ENCODE results near the gene CHD9NB. TPM values are rescaled to one million over a fixed set of nuclear protein-coding genes. Genes with fewer than 3 reads are reported as not detected.

CHD9NB gene
- polyA plus RNA-seq, 2 of the 4 experiments (the other 2 are of a cell fraction) = 2.0 to 2.8 TPM

DNA sequence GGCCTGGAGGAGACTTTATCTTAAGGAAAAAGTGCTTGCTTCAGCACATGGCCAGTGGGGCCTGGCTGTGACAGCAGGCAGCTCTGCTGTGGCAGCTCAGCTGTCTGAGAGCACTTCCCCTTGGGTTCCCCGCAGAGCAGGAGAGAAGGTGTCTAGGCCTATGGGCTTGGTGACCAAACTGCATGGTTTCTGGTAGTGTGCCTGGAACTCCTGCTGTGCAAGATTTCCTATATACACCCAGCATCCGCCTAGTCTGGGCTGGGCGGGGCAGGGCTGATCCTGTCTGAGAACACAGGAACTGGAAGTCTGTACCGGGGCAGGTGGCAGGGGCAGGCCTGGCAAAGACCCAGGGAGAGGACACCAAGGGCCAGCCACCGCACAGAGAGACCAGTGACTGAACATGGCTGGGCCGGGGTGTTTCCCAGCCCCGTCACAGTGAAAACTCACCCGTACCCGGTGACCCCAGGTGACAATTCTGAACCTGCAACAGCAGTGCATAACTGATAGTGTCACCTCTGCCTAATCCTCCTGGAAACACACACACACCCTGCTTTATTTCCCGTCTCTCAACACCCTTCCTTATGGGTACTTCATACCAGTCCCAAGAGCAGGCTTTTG is 41.4 kb upstream of the CHD9NB start:
- no peaks in the 10 kb centered on the region for H3K9me3 ChIP-seq
- peak overlapping the region; percentile 76 to 86 for H3K27ac ChIP-seq
- 14% methylated on average over 7 of the region's 10 CpGs for WGBS (ENCODE audit: missing lambda C conversion rate)
- peaks cover 68% of the 10 kb centered on the region for H3K4me1 ChIP-seq
- POLR2A ChIA-PET = interaction anchor here (1.1 to 1.4 kb wide), 2 partner anchors 13 to 14 kb away, joined by 4 to 5 read pairs; no protein-coding TSS in a partner anchor
- CTCF ChIA-PET = interaction anchor here (0.6 to 1.8 kb wide), 5 partner anchors 13 to 38 kb away, joined by 3 to 5 read pairs (median 4); no protein-coding TSS in a partner anchor
- TF ChIP-seq, protein P1, sequence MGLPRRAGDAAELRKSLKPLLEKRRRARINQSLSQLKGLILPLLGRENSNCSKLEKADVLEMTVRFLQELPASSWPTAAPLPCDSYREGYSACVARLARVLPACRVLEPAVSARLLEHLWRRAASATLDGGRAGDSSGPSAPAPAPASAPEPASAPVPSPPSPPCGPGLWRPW (IDR thresholded peaks at IDR 0.05) = no peak
- no peak for TF ChIP-seq TP53 (CRISPR knock-in tag; IDR thresholded peaks at IDR 0.05)
- TF ChIP-seq MYC (IDR thresholded peaks at IDR 0.05; ENCODE audit: borderline replicate concordance, low read length) = no peak
- no peak for TF ChIP-seq NPAS2 (CRISPR knock-in tag; IDR thresholded peaks at IDR 0.05; ENCODE audit: borderline replicate concordance)
- no peak for TF ChIP-seq CHD2 (IDR thresholded peaks at IDR 0.05; ENCODE audit: low read length, partially characterized antibody)
- no peak for TF ChIP-seq HOXB5 (CRISPR knock-in tag; IDR thresholded peaks at IDR 0.05)
- TF ChIP-seq, protein P2, sequence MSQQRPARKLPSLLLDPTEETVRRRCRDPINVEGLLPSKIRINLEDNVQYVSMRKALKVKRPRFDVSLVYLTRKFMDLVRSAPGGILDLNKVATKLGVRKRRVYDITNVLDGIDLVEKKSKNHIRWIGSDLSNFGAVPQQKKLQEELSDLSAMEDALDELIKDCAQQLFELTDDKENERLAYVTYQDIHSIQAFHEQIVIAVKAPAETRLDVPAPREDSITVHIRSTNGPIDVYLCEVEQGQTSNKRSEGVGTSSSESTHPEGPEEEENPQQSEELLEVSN (IDR thresholded peaks at IDR 0.05; ENCODE audit: borderline replicate concordance, low read depth) = 0 out of 2 replicates have a peak, but pooled peaks have one; percentile 25
- no peak for TF ChIP-seq JUN (IDR thresholded peaks at IDR 0.05)
- no peak for TF ChIP-seq SMC3 (IDR thresholded peaks at IDR 0.05)
- TF ChIP-seq KDM1A (IDR thresholded peaks at IDR 0.05; ENCODE audit: low read depth) = no peak
- no peak for TF ChIP-seq FOSB (CRISPR knock-in tag; IDR thresholded peaks at IDR 0.05)
- TF ChIP-seq MAFK (IDR thresholded peaks at IDR 0.05; ENCODE audit: partially characterized antibody) = peak; percentile 58
- TF ChIP-seq, protein P3, sequence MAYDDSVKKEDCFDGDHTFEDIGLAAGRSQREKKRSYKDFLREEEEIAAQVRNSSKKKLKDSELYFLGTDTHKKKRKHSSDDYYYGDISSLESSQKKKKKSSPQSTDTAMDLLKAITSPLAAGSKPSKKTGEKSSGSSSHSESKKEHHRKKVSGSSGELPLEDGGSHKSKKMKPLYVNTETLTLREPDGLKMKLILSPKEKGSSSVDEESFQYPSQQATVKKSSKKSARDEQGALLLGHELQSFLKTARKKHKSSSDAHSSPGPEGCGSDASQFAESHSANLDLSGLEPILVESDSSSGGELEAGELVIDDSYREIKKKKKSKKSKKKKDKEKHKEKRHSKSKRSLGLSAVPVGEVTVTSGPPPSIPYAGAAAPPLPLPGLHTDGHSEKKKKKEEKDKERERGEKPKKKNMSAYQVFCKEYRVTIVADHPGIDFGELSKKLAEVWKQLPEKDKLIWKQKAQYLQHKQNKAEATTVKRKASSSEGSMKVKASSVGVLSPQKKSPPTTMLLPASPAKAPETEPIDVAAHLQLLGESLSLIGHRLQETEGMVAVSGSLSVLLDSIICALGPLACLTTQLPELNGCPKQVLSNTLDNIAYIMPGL (CRISPR knock-in tag; IDR thresholded peaks at IDR 0.05; ENCODE audit: borderline replicate concordance) = no peak
- no peak for TF ChIP-seq TFCP2L1 (CRISPR knock-in tag; IDR thresholded peaks at IDR 0.05)
- TF ChIP-seq, protein P4, sequence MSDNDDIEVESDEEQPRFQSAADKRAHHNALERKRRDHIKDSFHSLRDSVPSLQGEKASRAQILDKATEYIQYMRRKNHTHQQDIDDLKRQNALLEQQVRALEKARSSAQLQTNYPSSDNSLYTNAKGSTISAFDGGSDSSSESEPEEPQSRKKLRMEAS (IDR thresholded peaks at IDR 0.05) = peak; percentile 43; the same call in 1 of the 2 replicates
- TF ChIP-seq KDM5A (IDR thresholded peaks at IDR 0.05) = no peak
- no peak for TF ChIP-seq RCOR1 (IDR thresholded peaks at IDR 0.05; ENCODE audit: low read depth, low read length)
- TF ChIP-seq SREBF2 (IDR thresholded peaks at IDR 0.05) = no peak
- TF ChIP-seq HOXA7 (CRISPR knock-in tag; IDR thresholded peaks at IDR 0.05) = no peak
- no peak for TF ChIP-seq NFE2L2 (conservative IDR thresholded peaks at IDR 0.05; ENCODE audit: low read length)
- no peak for TF ChIP-seq CHD4 (IDR thresholded peaks at IDR 0.05; ENCODE audit: borderline replicate concordance)
- TF ChIP-seq MAZ (IDR thresholded peaks at IDR 0.05; ENCODE audit: borderline replicate concordance, low read depth, low read length) = no peak
- peak; percentile 45 to 55 for ATAC-seq
- FAIRE-seq = no peak
- peak overlapping the region; percentile 68 for H3K4me2 ChIP-seq
- H3K4me3 ChIP-seq = no peak overlapping the region; the same call in 2 of the 3 replicates
- DNase-seq (ENCODE audit: low read depth in 1 of 2, low spot score in 1 of 2) = peak; percentile 41 to 74

DNA sequence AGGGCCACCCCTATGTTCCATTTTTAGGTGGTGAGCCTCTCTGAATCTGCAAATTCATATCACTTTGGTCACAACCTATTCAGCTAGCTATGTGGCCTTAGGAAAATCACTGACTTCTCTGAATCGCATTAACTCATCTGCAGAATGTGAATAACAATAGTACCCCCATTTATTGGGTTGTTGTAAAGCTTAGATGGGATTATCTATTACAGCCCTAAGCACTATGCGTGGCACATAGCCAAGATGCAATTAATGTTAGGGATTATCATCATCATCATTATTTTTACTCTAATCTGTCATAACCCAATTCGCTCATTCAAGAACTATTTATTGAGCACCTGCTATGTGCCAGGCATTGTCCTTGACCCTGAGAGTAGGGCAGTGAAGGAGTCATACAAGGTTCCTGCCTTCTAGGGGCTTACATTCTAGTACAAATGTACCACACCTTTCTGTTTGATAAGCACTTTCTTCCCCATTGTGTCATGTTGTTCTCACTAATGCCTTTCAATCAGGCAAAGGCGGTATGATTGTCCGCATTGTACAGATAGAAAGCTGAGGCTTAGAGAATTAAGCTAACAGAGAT is 40.6 kb upstream of the CHD9NB start:
- FAIRE-seq = no peak
- peak overlapping the region; percentile 76 to 86 for H3K27ac ChIP-seq
- TF ChIP-seq PHF8 (IDR thresholded peaks at IDR 0.05; ENCODE audit: borderline replicate concordance, low read depth) = no peak
- TF ChIP-seq, protein P5, sequence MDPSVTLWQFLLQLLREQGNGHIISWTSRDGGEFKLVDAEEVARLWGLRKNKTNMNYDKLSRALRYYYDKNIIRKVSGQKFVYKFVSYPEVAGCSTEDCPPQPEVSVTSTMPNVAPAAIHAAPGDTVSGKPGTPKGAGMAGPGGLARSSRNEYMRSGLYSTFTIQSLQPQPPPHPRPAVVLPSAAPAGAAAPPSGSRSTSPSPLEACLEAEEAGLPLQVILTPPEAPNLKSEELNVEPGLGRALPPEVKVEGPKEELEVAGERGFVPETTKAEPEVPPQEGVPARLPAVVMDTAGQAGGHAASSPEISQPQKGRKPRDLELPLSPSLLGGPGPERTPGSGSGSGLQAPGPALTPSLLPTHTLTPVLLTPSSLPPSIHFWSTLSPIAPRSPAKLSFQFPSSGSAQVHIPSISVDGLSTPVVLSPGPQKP (IDR thresholded peaks at IDR 0.05; ENCODE audit: low read depth, low read length) = no peak
- no peak for TF ChIP-seq NFE2L2 (conservative IDR thresholded peaks at IDR 0.05; ENCODE audit: low read length)
- TF ChIP-seq, protein P6, sequence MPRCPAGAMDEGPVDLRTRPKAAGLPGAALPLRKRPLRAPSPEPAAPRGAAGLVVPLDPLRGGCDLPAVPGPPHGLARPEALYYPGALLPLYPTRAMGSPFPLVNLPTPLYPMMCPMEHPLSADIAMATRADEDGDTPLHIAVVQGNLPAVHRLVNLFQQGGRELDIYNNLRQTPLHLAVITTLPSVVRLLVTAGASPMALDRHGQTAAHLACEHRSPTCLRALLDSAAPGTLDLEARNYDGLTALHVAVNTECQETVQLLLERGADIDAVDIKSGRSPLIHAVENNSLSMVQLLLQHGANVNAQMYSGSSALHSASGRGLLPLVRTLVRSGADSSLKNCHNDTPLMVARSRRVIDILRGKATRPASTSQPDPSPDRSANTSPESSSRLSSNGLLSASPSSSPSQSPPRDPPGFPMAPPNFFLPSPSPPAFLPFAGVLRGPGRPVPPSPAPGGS (IDR thresholded peaks at IDR 0.05) = no peak
- TF ChIP-seq RAD21 (conservative IDR thresholded peaks at IDR 0.05 in 1 of 2, IDR thresholded peaks at IDR 0.05 in 1 of 2) = no peak
- no peak for TF ChIP-seq POLR2AphosphoS2 (conservative IDR thresholded peaks at IDR 0.05; ENCODE audit: low read length)
- no peak for TF ChIP-seq RNF2 (IDR thresholded peaks at IDR 0.05; ENCODE audit: borderline replicate concordance, low read depth)
- no peak for TF ChIP-seq KDM5A (IDR thresholded peaks at IDR 0.05)
- TF ChIP-seq, protein P7, sequence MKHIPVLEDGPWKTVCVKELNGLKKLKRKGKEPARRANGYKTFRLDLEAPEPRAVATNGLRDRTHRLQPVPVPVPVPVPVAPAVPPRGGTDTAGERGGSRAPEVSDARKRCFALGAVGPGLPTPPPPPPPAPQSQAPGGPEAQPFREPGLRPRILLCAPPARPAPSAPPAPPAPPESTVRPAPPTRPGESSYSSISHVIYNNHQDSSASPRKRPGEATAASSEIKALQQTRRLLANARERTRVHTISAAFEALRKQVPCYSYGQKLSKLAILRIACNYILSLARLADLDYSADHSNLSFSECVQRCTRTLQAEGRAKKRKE (CRISPR knock-in tag; IDR thresholded peaks at IDR 0.05; ENCODE audit: low read depth) = no peak
- no peak for TF ChIP-seq ZFP36 (IDR thresholded peaks at IDR 0.05; ENCODE audit: borderline replicate concordance, partially characterized antibody)

More for the DNA sequence above, 40.6 kb upstream of the CHD9NB start:
- Histone ChIP-seq H3K4me3 (no peak overlapping the region), H3K4me2 (peak overlapping the region; percentile 68), H3K4me1 (peaks cover 59% of the 10 kb centered on the region), H3K9me3 (no peaks in the 10 kb centered on the region)
- POLR2A ChIA-PET = interaction anchor here (1.4 kb wide), 1 partner anchor 12 kb away, joined by 4 read pairs; no protein-coding TSS in a partner anchor
- ATAC-seq (no peak), DNase-seq (ENCODE audit: low read depth in 1 of 2, low spot score in 1 of 2) (no peak)
- CTCF ChIA-PET = interaction anchor here (0.6 to 1.8 kb wide), 5 partner anchors 12 to 37 kb away, joined by 3 to 5 read pairs (median 4); no protein-coding TSS in a partner anchor
- 97% methylated on average over 5 of the region's 5 CpGs for WGBS (ENCODE audit: missing lambda C conversion rate)
